Measurements from ENCODE around the gene TRNAU1AP.
A peak's percentile ranks its signal among the peaks of the same experiment; 100 is the strongest.
"Not testable (repeated sequence)": the region's sequence is repeated elsewhere in the genome, so short reads cannot be mapped to it uniquely, and the experiment has no call there.

TRNAU1AP gene

DNA sequence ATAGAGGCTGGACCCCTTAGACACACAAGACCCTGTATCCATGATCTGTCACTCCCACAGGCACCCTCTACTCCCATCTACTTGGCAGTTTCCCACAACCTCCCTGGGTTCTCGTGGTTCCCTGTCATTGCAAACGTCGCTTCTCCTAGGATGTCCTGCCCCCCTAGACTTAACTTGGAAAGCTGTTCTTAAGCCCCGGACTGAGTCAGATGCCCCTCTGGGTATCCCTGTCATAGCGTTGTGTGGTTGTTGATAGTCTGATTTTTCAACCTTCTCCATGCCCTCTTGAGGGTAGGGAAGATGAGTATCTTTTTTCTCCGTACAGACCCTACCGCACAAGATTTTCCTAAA, 35.3 kb upstream of the TRNAU1AP start:
- DNase-seq (ENCODE audit: extremely low read depth, low read depth): no peak
- TF ChIP-seq, protein P1, sequence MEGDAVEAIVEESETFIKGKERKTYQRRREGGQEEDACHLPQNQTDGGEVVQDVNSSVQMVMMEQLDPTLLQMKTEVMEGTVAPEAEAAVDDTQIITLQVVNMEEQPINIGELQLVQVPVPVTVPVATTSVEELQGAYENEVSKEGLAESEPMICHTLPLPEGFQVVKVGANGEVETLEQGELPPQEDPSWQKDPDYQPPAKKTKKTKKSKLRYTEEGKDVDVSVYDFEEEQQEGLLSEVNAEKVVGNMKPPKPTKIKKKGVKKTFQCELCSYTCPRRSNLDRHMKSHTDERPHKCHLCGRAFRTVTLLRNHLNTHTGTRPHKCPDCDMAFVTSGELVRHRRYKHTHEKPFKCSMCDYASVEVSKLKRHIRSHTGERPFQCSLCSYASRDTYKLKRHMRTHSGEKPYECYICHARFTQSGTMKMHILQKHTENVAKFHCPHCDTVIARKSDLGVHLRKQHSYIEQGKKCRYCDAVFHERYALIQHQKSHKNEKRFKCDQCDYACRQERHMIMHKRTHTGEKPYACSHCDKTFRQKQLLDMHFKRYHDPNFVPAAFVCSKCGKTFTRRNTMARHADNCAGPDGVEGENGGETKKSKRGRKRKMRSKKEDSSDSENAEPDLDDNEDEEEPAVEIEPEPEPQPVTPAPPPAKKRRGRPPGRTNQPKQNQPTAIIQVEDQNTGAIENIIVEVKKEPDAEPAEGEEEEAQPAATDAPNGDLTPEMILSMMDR (IDR thresholded peaks at IDR 0.05; ENCODE audit: low read depth, low read length): no peak

DNA sequence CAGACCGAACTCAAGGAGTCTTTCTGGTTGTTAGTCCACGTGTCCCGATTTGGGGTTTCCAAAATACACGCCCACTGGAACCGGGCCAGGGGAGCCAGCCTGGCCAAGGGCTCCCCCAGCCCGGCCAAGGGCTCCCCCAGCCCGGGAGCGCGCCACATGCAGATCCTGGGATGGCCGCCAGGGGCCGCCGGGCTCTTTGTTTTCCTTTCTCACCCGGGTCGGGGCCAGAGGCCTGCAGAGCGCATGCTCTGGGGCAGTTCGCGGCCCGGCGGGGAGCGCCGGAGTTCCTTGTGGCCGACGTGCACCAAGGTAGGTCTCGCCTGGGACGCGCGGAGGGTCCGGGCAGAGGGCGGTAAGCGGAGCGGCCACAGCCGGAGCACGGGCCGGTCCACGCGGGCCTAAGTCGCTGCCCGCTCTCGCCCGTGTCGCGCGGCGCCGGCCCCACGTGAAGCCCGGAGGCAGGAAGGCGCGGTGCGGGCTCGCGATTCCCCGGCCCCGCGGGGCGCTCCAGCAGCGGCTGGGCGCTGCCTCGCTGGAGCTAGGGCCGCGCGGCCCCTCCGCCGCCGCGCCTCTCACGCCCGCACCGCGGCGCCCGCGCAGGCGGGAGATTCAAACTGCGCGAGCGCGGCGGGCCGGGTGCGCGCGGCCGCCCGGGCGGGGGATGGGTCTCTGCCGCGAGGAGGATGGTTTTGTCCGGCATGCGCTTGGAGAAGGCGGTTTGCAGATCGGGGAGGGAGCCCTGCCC, 34.7 kb upstream of the TRNAU1AP start:
- TF ChIP-seq, protein P1 (IDR thresholded peaks at IDR 0.05; ENCODE audit: low read depth, low read length): peak; percentile 92
- peak; percentile 62 for DNase-seq (ENCODE audit: extremely low read depth, low read depth)

- no peak for DNase-seq (ENCODE audit: extremely low read depth, low read depth)
- TF ChIP-seq, protein P1 (IDR thresholded peaks at IDR 0.05; ENCODE audit: low read depth, low read length): no peak
Observed at GRCh38 chr1:28518745-28519341, 34.0 kb upstream of the TRNAU1AP start.

DNA sequence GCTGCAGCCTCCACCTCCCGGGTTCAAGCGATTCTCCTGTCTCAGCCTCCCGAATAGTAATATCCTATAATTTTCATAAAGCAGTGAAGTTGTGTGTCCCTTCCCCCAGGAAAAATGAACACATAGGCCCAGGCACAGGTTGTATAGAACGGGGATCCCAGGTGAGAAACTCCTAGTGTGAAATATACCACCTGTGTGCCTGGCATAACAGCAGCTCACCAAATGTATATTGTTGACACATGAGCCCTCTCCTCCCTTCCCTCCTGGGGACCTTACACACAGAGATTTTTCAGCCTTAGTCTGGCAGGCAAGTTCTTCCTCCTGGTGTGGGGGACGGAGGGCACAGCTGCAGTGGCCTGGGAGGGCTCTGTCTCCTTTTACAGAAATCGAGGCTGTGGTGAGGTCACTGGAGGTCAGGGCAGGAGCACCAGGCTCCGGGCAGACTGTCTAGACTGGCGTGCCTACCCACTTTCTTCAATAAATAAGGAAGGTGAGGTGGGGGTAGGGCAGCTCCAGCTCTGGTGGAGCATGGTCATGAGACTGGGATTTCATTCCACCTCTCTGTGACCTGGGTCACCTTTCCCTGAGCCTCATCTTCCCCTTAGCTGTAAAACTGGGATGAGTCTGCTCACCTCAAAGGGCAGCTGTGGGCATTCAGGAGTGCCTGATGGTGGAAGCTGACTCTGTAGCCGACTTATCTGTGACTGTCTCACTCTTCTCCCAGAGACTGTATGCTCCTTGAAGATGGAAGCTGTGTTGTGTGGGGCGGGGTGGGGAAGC, 32.7 kb upstream of the TRNAU1AP start:
- TF ChIP-seq, protein P1 (IDR thresholded peaks at IDR 0.05; ENCODE audit: low read depth, low read length): no peak
- DNase-seq (ENCODE audit: extremely low read depth, low read depth): no peak

DNA sequence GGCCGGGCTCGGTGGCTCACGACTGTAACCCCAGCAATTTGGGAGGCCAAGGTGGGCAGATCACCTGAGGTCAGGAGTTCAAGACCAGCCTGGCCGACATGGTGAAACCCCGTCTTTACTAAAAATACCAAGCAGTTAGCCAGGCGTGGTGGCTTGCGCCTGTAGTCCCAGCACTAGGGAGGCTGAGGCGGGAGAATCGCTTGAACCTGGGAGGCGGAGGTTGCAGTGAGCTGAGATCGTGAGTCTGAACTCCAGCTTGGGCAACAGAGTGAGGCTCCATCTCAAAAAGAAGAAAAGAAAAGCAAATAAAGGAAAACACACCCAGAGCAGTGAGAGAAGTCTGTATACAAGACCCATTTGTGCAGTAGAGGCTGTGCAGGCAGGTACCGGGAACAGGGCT, 32.1 kb upstream of the TRNAU1AP start:
- not testable (repeated sequence) for DNase-seq (ENCODE audit: extremely low read depth, low read depth)

GRCh38 chr1:28521502-28522164, 31.3 kb upstream of the TRNAU1AP start:
- TF ChIP-seq, protein P1 (IDR thresholded peaks at IDR 0.05; ENCODE audit: low read depth, low read length): no peak
- no peak for DNase-seq (ENCODE audit: extremely low read depth, low read depth)

GRCh38 chr1:28522537-28522936, 30.3 kb upstream of the TRNAU1AP start:
- not testable (repeated sequence) for DNase-seq (ENCODE audit: extremely low read depth, low read depth)

DNA sequence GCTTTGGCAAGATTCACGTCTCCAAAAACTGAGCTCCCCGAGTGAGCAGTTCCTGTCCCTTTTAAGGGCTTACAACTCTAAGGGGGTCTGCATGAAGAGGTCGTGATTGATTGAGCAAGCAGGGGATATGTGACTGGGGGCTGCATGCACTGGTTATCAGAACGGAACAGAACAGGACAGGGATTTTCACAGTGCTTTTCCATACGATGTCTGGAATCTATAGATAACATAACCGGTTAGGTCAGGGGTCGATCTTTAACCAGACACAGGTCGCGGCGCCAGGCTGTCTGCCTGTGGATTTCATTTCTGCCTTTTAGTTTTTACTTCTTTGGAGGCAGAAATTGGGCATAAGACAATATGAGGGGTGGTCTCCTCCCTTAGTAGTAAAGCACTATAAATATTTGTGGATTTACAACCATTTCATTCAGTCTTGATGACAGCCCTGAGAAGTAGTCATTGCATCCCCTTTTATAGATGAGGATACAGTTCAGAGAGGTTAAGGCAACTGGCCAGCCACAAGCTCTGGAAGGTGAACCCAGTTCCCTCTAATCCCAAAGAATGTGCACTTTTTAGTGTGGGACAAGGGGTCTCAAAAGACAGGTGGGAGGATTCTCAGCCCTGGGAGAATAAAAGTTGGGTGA, 27.8 kb upstream of the TRNAU1AP start:
- not testable (repeated sequence) for DNase-seq (ENCODE audit: extremely low read depth, low read depth)
